ENCODE results near the gene CLCN3.

- TF ChIP-seq CTCF (conservative IDR thresholded peaks at IDR 0.05; ENCODE audit: low read length): no peak
- TF ChIP-seq EZH2phosphoT487 (IDR thresholded peaks at IDR 0.05; ENCODE audit: borderline replicate concordance, low read depth, low read length): no peak
Measured at GRCh38 chr4:169658196-169658595, 37.8 kb downstream of the CLCN3 start.

Measured in OCI-LY7 (cell line).